NOMO-1 (cell line): ENCODE results near the gene GNAL.
A peak's percentile ranks its signal among the peaks of the same experiment; 100 is the strongest.
"Not testable (repeated sequence)": the region's sequence is repeated elsewhere in the genome, so short reads cannot be mapped to it uniquely, and the experiment has no call there.

ENCODE experiments used
- DNase-seq, 2 experiments: peaks; one replicate each; lab custom pipeline; 2025; ENCODE audit not compliant: unreplicated experiment in 2 of 2; lab: John Stamatoyannopoulos, UW

Gene GNAL

GRCh38 chr18:11840493-11840892 is 151.4 kb downstream of the GNAL start:
- DNase-seq = no peak

DNA sequence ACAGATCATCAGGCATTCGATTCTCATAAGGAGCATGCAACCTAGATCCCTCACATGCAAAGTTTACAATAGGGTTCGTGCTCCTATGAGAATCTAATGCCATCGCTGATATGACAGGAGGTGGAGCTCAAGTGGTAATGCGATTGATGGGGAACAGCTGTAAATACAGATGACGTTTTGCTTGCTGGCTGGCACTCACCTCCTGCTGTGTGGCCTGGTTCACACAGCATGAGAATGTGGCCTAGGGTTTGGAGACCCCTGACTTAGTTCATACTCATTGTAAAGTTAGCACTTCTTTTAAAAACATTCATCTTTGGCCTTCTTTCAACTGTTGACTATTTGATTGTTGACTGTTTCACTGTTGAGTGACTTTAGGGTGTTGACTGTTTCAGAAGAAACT is 153.5 kb downstream of the GNAL start:
- no peak for DNase-seq

DNA sequence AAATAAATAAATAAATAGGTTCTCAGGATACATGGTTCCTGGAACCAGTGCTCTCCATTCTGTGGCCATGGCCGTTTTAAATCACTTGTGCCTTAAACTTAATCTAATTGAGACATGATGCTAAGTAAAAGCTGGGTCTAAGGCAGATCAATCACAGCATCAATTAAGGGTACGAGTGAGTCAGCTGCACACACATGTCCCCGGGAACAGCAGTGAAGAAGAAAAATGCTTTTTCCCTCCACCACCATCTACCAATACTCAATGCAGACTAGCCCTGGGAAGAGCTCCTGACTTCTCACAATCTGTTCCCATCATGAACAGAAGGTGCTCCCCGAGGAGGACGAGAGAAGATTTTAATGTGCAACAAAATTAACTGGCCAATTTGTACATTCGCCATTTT is 155.4 kb downstream of the GNAL start:
- no peak for DNase-seq

- DNase-seq = no peak
These were observed 156.6 kb downstream of the GNAL start for GRCh38 chr18:11845654-11846053.

DNA sequence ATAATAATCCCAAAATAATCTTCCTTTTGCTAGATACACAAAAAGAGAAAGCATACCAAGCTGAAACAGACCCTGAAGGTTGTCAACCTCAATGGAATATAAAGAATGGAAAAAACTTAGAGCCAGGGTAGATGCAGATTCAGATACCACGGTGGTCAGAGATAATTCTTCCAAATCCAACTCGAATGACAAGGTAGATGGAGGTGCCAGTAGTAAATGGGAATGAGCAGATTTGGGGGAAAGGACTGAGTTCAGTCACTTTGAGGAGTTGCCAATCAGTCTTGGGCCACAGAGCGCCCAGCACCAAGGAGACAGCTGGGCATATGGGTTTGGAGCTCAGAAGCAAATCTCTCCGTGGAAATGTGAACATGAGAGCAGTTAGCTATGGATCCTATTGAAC is 158.7 kb downstream of the GNAL start:
- DNase-seq = no peak

DNA sequence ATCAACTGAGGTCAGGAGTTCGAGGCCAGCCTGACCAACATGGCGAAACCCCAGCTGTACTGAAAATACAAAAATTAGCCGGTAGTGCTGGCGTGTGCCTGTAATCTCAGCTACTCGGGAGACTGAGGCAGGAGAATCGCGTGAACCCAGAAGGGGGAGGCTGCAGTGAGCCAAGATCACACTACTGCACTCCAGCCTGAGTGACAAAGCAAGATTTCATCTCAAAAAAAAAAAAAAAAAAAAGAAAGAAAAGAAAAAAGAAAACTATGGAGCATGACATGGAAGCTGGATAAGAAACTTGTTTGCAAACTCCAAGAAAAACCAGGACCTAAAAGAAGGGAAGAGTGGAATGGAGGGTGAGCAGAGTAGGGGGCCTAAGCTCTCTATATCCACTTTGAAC is 160.2 kb downstream of the GNAL start:
- no peak for DNase-seq

DNA sequence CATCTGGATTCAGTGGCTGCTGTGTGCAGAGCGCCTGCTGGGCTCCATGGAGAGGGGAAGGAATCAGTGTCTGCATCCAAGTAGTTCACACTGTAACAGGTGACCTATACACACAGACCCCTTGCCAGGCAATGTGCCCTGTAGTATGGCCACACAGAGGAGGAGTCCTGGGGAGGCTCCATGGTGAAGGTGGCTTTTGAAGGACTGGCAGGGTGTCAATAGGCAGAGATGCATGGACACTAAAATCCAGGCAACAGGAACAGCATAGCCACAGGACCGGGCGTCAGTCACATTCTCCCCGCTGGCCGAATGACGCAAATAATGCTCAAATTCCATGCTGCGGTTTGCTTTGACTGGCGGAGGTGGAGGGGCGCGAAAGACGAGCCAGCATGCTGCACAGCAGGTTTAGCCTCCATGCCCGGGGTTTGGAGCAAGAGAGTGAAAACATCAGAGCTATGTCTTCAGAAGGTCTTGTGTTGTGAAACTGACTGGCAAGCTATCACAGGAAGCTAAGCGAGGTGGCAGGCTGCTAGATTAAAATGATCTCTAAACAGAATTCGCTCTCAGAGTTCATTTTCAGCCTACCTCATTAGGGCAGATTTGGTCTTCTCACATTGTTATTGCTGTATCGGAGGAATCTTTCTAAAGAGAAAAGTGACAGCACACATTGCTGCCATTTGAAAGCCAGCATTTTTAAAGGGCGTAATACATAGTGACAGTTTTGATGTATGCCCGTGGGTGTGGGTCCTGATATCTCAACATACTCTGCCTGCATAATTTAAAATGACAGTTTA is 161.0 kb downstream of the GNAL start:
- peak; percentile 35 to 67 for DNase-seq

GRCh38 chr18:11850821-11851145 is 161.7 kb downstream of the GNAL start:
- peak in 1 of 2 experiments; percentile 39 for DNase-seq

DNA sequence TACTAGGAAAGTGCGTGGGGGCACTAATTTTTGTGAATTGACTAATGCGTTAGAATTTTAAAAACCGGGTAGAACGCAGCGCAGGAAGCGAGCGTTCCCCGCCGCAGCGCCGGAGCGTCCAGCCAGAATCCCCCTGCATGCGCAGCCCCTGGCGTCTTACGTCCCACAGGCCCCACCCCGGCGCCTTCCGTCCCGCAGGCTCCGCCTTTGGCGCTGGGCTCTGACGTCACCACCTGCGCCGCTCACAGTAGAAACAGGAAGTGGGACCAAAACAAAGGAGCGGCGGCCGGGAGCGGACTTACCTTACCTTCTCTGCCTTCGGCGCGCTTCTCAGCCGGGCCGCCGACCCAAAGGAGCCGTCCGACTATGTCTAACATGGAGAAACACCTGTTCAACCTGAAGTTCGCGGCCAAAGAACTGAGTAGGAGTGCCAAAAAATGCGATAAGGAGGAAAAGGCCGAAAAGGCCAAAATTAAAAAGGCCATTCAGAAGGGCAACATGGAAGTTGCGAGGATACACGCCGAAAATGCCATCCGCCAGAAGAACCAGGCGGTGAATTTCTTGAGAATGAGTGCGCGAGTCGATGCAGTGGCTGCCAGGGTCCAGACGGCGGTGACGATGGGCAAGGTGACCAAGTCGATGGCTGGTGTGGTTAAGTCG is 162.2 kb downstream of the GNAL start, which contains the start of gene CHMP1B:
CHMP1B (plus strand) TSS at position 268 of the 660 bp plus-strand sequence; CDS start at position 367, 99 bp downstream.
- DNase-seq = peak; percentile 87 to 95

DNA sequence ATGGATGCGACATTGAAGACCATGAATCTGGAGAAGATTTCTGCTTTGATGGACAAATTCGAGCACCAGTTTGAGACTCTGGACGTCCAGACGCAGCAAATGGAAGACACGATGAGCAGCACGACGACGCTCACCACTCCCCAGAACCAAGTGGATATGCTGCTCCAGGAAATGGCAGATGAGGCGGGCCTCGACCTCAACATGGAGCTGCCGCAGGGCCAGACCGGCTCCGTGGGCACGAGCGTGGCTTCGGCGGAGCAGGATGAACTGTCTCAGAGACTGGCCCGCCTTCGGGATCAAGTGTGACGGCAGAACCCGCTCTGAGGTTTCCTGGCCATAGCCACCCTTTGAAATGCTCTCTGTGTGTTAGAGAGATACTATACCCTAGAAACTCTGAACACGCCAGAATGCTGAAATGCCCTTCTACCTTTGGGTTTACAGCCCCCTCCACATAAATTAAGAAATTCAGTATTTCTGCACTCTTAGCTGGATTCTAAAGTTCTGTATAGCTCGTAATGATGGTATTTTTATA is 162.8 kb downstream of the GNAL start:
- peak; percentile 16 to 36 for DNase-seq

GRCh38 chr18:11854554-11854953 is 165.5 kb downstream of the GNAL start:
- DNase-seq = not testable (repeated sequence)

GRCh38 chr18:11857177-11857887 is 168.3 kb downstream of the GNAL start:
- peak in 1 of 2 experiments; percentile 45 for DNase-seq

- DNase-seq = no peak
These were observed 170.3 kb downstream of the GNAL start for GRCh38 chr18:11859282-11859830.

GRCh38 chr18:11859903-11860407 is 170.9 kb downstream of the GNAL start:
- DNase-seq = no peak

DNA sequence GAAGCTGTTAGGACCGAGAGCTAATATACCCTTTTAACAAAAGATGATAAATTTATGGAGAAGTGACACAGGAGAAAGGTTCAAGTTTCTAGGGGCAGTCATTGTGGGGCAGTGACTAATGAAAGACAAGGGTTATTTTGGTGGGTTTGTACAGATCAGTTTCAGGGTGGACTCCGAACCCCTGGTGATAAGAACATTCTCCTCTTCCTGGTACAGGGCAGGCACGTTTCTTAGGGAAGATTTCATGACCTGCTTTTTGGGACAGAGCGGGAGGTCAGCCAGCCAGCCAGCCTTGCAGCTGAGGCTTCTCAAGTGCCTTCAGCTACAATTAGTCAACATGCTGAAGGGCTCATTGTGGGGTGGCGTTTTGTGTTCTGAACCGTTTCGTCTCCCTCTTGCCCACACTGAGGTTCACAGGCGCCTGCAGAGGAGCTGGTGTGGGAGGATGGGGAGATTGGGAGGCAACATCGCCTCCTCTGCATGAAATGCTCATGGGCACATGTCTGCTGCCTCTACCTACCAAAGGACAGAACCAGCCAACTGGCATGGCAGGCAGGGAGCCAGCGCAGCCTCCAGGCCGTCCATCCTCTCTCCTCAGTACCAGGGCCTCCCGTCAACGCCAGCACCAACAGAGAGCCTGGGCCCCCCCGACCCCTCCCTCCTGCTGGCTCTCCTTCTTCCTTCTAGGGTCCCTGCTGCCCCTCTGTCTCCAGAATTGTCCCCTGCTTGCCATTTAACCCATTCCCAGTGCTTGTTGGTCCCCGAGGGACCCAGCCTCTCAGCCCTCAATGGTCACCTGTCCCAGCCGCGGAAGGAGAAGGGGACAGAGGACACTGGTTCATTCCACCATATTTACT is 171.8 kb downstream of the GNAL start:
- DNase-seq = no peak

GRCh38 chr18:11861583-11862288 is 172.7 kb downstream of the GNAL start:
- DNase-seq = no peak

GRCh38 chr18:11862468-11863137 is 173.5 kb downstream of the GNAL start:
- DNase-seq = no peak

GRCh38 chr18:11864471-11864870 is 175.4 kb downstream of the GNAL start:
- DNase-seq = no peak

- no peak for DNase-seq
These were observed 176.0 kb downstream of the GNAL start for GRCh38 chr18:11865071-11865470.
